GM12878 (cell line): ENCODE results near the gene ZNF462. TPM values are rescaled to one million over a fixed set of nuclear protein-coding genes. Genes with fewer than 3 reads are reported as not detected.
A peak's percentile ranks its signal among the peaks of the same experiment; 100 is the strongest.

ENCODE experiments used
- ATF7 ChIP-seq: fragments of 450-650 bp; IDR thresholded peaks from 2 replicates; pipeline ENCODE4 v1.6.1; 2016; ENCODE audit warnings: low read depth, mild to moderate bottlenecking
- CBX3 ChIP-seq: fragments of 200-600 bp; sonication (generic); IDR thresholded peaks from 2 replicates; pipeline ENCODE4 v1.6.1; 2016; ENCODE audit warnings: low read depth, borderline replicate concordance
- EP300 ChIP-seq, 2 experiments: fragments of 150-350 bp in 1 of 2; IDR thresholded peaks; 2 replicates each; pipeline ENCODE4 v1.6.1; 2011 to 2012; ENCODE audit warnings: low read depth in 2 of 2, low read length in 2 of 2, borderline replicate concordance in 1 of 2, improper control_type of control experiment in 1 of 2, inconsistent platforms in 1 of 2; ENCODE audit not compliant: control insufficient read depth in 1 of 2
- IRF4 ChIP-seq: IDR thresholded peaks from 2 replicates; pipeline ENCODE4 v1.6.1; 2011; ENCODE audit warnings: low read depth, low read length
- MEF2B ChIP-seq: fragments of 450-650 bp; IDR thresholded peaks from 2 replicates; pipeline ENCODE4 v1.6.1; 2018; ENCODE audit warnings: mild to moderate bottlenecking, moderate library complexity; ENCODE audit not compliant: partially characterized antibody, poor library complexity, severe bottlenecking
- MYB ChIP-seq: fragments of 150-350 bp; IDR thresholded peaks from 2 replicates; pipeline ENCODE4 v1.6.1; 2014; ENCODE audit warnings: mild to moderate bottlenecking, low read depth, low read length, borderline replicate concordance
- NFXL1 ChIP-seq: fragments of 450-650 bp; IDR thresholded peaks from 2 replicates; pipeline ENCODE4 v1.6.1; 2017; ENCODE audit warnings: antibody characterized with exemption, mild to moderate bottlenecking, borderline replicate concordance
- NFYB ChIP-seq: IDR thresholded peaks from 2 replicates; pipeline ENCODE4 v1.6.1; 2011; ENCODE audit warnings: low read depth, mild to moderate bottlenecking, low read length, improper control_type of control experiment, moderate library complexity; ENCODE audit not compliant: insufficient read depth
- PAX5 ChIP-seq: IDR thresholded peaks from 2 replicates; pipeline ENCODE4 v1.6.1; 2011; ENCODE audit warnings: low read depth, low read length, borderline replicate concordance
- POU2F2 ChIP-seq: IDR thresholded peaks from 3 replicates; pipeline ENCODE4 v1.6.1; 2011; ENCODE audit warnings: low read depth, mild to moderate bottlenecking, low read length, borderline replicate concordance
- RCOR1 ChIP-seq: conservative IDR thresholded peaks from 2 replicates; pipeline ENCODE4 v1.6.1; 2012; ENCODE audit warnings: low read depth, low read length, improper control_type of control experiment
- SMAD5 ChIP-seq: IDR thresholded peaks from 2 replicates; pipeline ENCODE4 v1.6.1; 2016; ENCODE audit warnings: antibody characterized with exemption, low read depth
- SMARCA5 ChIP-seq: fragments of 450-650 bp; IDR thresholded peaks from 2 replicates; pipeline ENCODE4 v1.6.1; 2017; ENCODE audit warnings: mild to moderate bottlenecking
- ZZZ3 ChIP-seq: IDR thresholded peaks from 2 replicates; pipeline ENCODE4 v1.6.1; 2011; ENCODE audit warnings: low read depth; ENCODE audit not compliant: control insufficient read depth, insufficient read length
- polyA plus RNA-seq, 11 experiments: library from polyadenylated mRNA; depleted of rRNA in 4 of 11; unstranded in 6 of 11; stranded (reverse) in 5 of 11; fragments of >200 nt; fragmentation: Nextera tagmentation in 4 of 11; fragmentation: Illumina TruSeq in 1 of 11; extraction: Ambion mirVana in 4 of 11; extraction: Trizol in 1 of 11; gene quantifications; 1 replicate in 1 of 11; 2 replicates in 10 of 11; pipeline versions ENCODE4 v1.2.1 to v1.2.3, GENCODE V29; 2011 to 2016; ENCODE audit warnings: inconsistent platforms in 2 of 11, missing spikeins in 2 of 11, low read depth in 1 of 11
- total RNA-seq, 4 experiments: library from RNA; depleted of rRNA in 3 of 4; stranded (reverse); fragments of >200 nt in 3 of 4; fragmentation: Illumina TruSeq in 1 of 4; extraction: Trizol in 1 of 4; gene quantifications; 2 replicates each; pipeline versions ENCODE4 v1.2.1 to v1.2.3, GENCODE V29; 2013 to 2021
- TF ChIP-seq, protein P1 (sequence below): fragments of 450-650 bp; IDR thresholded peaks from 2 replicates; pipeline ENCODE4 v1.6.1; 2018; ENCODE audit warnings: mild to moderate bottlenecking, low read depth, moderate library complexity; ENCODE audit not compliant: partially characterized antibody
- TF ChIP-seq, protein P2 (sequence below): fragments of 450-650 bp; IDR thresholded peaks from 2 replicates; pipeline ENCODE4 v1.6.1; 2017; ENCODE audit warnings: mild to moderate bottlenecking
- TF ChIP-seq, protein P3 (sequence below): fragments of 150-350 bp; IDR thresholded peaks from 2 replicates; pipeline ENCODE4 v1.6.1; 2016; ENCODE audit warnings: low read depth, low read length
- TF ChIP-seq, protein P4 (sequence below): fragments of 450-650 bp; IDR thresholded peaks from 2 replicates; pipeline ENCODE4 v1.6.1; 2017; ENCODE audit warnings: mild to moderate bottlenecking, low read depth, inconsistent platforms; ENCODE audit not compliant: poor library complexity, severe bottlenecking

The ZNF462 gene
- total and polyA plus RNA-seq, 10 of the 15 experiments (the other 5 are each of a cell fraction or from before 2014, with no cell fraction given), result 0.27 to 13.7 (median 0.55) TPM

DNA sequence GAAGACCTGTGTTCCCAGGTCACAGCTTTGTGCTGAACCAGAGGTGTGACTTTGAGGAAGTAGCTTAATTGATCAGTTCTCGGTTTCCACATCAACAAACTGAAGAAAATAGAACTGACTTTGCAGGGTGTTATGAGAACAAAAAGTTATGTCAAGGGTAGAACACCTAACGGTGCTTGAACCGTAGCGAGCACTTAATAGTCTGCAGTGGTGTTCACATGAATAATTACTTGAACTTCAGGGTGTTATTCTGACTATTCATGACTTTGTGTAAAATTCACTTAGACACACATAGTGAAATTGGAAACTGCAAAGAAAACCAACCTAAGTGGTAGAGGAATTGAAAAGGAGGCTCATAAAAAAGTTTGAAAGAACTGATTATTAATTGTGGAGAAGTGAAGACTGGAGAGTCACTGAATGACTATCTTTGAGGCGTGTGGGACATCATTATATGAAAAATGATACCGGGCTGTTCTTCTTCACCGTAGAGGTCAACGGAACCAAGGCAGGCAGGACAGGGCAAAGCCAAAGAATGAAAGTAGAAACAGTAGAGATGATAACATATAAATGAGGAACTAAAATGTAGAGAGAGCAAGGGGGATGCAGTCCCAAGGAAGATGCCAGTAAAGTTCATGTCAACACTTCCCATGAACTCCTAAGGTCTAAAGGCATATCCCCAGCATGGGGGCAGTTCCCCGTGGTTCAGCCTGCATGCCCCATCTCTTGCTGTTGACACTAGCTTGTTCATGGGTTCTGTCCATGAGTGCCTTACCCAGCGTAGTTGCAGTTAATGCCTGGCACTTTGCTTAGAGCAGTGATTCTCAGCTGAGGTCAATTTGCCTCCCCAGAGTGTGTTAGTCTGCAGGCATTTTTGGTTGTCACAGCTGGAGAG lies 118.7 kb downstream of the ZNF462 start (continued):
- TF ChIP-seq, protein P1, sequence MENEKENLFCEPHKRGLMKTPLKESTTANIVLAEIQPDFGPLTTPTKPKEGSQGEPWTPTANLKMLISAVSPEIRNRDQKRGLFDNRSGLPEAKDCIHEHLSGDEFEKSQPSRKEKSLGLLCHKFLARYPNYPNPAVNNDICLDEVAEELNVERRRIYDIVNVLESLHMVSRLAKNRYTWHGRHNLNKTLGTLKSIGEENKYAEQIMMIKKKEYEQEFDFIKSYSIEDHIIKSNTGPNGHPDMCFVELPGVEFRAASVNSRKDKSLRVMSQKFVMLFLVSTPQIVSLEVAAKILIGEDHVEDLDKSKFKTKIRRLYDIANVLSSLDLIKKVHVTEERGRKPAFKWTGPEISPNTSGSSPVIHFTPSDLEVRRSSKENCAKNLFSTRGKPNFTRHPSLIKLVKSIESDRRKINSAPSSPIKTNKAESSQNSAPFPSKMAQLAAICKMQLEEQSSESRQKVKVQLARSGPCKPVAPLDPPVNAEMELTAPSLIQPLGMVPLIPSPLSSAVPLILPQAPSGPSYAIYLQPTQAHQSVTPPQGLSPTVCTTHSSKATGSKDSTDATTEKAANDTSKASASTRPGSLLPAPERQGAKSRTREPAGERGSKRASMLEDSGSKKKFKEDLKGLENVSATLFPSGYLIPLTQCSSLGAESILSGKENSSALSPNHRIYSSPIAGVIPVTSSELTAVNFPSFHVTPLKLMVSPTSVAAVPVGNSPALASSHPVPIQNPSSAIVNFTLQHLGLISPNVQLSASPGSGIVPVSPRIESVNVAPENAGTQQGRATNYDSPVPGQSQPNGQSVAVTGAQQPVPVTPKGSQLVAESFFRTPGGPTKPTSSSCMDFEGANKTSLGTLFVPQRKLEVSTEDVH, result no peak
- TF ChIP-seq POU2F2 (peak; percentile 56; the same call in 1 of the 3 replicates), CBX3 (no peak), ATF7 (peak; percentile 78), PAX5 (peak; percentile 83; the same call in 1 of the 2 replicates), MEF2B (peak; percentile 67), SMARCA5 (peak; percentile 67; the same call in 1 of the 2 replicates), IRF4 (no peak), NFXL1 (no peak), EP300 (IDR thresholded peaks at IDR 0.05; ENCODE audit: borderline replicate concordance in 1 of 2, control insufficient read depth in 1 of 2, low read depth in 2 of 2, low read length in 2 of 2) (peak; percentile 53 to 80; a peak in 3 of 4 replicates), NFYB (no peak), ZZZ3 (no peak), MYB (no peak; the same call in 1 of the 2 replicates), RCOR1 (no peak), SMAD5 (no peak)
- TF ChIP-seq, protein P2, sequence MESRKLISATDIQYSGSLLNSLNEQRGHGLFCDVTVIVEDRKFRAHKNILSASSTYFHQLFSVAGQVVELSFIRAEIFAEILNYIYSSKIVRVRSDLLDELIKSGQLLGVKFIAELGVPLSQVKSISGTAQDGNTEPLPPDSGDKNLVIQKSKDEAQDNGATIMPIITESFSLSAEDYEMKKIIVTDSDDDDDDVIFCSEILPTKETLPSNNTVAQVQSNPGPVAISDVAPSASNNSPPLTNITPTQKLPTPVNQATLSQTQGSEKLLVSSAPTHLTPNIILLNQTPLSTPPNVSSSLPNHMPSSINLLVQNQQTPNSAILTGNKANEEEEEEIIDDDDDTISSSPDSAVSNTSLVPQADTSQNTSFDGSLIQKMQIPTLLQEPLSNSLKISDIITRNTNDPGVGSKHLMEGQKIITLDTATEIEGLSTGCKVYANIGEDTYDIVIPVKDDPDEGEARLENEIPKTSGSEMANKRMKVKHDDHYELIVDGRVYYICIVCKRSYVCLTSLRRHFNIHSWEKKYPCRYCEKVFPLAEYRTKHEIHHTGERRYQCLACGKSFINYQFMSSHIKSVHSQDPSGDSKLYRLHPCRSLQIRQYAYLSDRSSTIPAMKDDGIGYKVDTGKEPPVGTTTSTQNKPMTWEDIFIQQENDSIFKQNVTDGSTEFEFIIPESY, result no peak
- TF ChIP-seq, protein P3, sequence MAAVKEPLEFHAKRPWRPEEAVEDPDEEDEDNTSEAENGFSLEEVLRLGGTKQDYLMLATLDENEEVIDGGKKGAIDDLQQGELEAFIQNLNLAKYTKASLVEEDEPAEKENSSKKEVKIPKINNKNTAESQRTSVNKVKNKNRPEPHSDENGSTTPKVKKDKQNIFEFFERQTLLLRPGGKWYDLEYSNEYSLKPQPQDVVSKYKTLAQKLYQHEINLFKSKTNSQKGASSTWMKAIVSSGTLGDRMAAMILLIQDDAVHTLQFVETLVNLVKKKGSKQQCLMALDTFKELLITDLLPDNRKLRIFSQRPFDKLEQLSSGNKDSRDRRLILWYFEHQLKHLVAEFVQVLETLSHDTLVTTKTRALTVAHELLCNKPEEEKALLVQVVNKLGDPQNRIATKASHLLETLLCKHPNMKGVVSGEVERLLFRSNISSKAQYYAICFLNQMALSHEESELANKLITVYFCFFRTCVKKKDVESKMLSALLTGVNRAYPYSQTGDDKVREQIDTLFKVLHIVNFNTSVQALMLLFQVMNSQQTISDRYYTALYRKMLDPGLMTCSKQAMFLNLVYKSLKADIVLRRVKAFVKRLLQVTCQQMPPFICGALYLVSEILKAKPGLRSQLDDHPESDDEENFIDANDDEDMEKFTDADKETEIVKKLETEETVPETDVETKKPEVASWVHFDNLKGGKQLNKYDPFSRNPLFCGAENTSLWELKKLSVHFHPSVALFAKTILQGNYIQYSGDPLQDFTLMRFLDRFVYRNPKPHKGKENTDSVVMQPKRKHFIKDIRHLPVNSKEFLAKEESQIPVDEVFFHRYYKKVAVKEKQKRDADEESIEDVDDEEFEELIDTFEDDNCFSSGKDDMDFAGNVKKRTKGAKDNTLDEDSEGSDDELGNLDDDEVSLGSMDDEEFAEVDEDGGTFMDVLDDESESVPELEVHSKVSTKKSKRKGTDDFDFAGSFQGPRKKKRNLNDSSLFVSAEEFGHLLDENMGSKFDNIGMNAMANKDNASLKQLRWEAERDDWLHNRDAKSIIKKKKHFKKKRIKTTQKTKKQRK, result no peak
- TF ChIP-seq, protein P4, sequence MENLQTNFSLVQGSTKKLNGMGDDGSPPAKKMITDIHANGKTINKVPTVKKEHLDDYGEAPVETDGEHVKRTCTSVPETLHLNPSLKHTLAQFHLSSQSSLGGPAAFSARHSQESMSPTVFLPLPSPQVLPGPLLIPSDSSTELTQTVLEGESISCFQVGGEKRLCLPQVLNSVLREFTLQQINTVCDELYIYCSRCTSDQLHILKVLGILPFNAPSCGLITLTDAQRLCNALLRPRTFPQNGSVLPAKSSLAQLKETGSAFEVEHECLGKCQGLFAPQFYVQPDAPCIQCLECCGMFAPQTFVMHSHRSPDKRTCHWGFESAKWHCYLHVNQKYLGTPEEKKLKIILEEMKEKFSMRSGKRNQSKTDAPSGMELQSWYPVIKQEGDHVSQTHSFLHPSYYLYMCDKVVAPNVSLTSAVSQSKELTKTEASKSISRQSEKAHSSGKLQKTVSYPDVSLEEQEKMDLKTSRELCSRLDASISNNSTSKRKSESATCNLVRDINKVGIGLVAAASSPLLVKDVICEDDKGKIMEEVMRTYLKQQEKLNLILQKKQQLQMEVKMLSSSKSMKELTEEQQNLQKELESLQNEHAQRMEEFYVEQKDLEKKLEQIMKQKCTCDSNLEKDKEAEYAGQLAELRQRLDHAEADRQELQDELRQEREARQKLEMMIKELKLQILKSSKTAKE, result peak; percentile 72
